Natural killer cell (primary cell): Measurements from ENCODE around the gene PALLD. TPM values are rescaled to one million over a fixed set of nuclear protein-coding genes. Genes with fewer than 3 reads are reported as not detected.

Experiments
- ATAC-seq, 3 donors: fragments of 150-1000 bp in 2 of 3; fragments of 200-7000 bp in 1 of 3; cut with Tn5 transposase; 1 replicate in 1 of 3; 2 replicates in 2 of 3; pipeline ENCODE4 v1.10.0; 2021; ENCODE audit warnings: mild to moderate bottlenecking in 2 of 3, moderate library complexity in 2 of 3
- DNase-seq, 2 donors: peaks; one replicate each; pipeline versions ENCODE4 v3.0.0 to v3.0.0-alpha.2; 2013 to 2021; ENCODE audit warnings: mixed read lengths in 1 of 2
- H3K27ac ChIP-seq: one replicate; pipeline ENCODE4 v1.5.1; 2013; ENCODE audit warnings: mild to moderate bottlenecking, low read length
- H3K27me3 ChIP-seq: one replicate; pipeline ENCODE4 v1.6.1; 2013; ENCODE audit warnings: low read length; ENCODE audit not compliant: control insufficient read depth, insufficient read depth
- H3K36me3 ChIP-seq: one replicate; pipeline ENCODE4 v1.6.1; 2013; ENCODE audit warnings: low read length; ENCODE audit not compliant: control insufficient read depth, insufficient read depth
- H3K4me1 ChIP-seq: one replicate; pipeline ENCODE4 v1.6.1; 2013; ENCODE audit warnings: low read length; ENCODE audit not compliant: control insufficient read depth, insufficient read depth
- H3K4me3 ChIP-seq: one replicate; pipeline ENCODE4 v1.5.1; 2013; ENCODE audit warnings: low read length
- H3K9me3 ChIP-seq: one replicate; pipeline ENCODE4 v1.6.1; 2013; ENCODE audit warnings: low read length; ENCODE audit not compliant: control insufficient read depth, insufficient read depth
- H3K27ac Mint-ChIP-seq, 2 donors: one replicate each; pipeline ENCODE4 v1.8.0; 2022; ENCODE audit warnings: mild to moderate bottlenecking in 2 of 2, mixed read lengths in 2 of 2, moderate library complexity in 1 of 2
- H3K27me3 Mint-ChIP-seq, 2 donors: one replicate each; pipeline ENCODE4 v1.8.0; 2022; ENCODE audit warnings: low read depth in 2 of 2, mixed read lengths in 2 of 2
- H3K36me3 Mint-ChIP-seq: one replicate; pipeline ENCODE4 v1.8.0; 2022; ENCODE audit warnings: mixed read lengths
- H3K4me1 Mint-ChIP-seq, 2 donors: one replicate each; pipeline ENCODE4 v1.8.0; 2022; ENCODE audit warnings: mixed read lengths in 2 of 2
- H3K4me3 Mint-ChIP-seq: one replicate; pipeline ENCODE4 v1.8.0; 2022; ENCODE audit warnings: mild to moderate bottlenecking, moderate library complexity, mixed read lengths
- H3K9me3 Mint-ChIP-seq, 2 donors: one replicate each; pipeline ENCODE4 v1.8.0; 2022; ENCODE audit warnings: mixed read lengths in 2 of 2
- WGBS: methylation state at CpG from one replicate; pipeline ENCODE4 v1.1.7; 2013; ENCODE audit warnings: missing lambda C conversion rate; ENCODE audit not compliant: insufficient coverage; 5-methylcytosine and 5-hydroxymethylcytosine counted together
- intact Hi-C: fragments of 100-400 bp; cut with micrococcal nuclease; formaldehyde crosslinking; loops from one replicate; pipeline ENCODE4 v1.14.2; 2022
- total RNA-seq, 4 donors: library from RNA; stranded (reverse); fragments of 120-200 nt in 1 of 4; gene quantifications; one replicate each; pipeline versions ENCODE4 v1.2.3 to v1.2.4, GENCODE V29; 2013 to 2022
- TF ChIP-seq, protein P1 (sequence below): fragments of 200-600 bp; IDR thresholded peaks from one replicate; pipeline ENCODE4 v1.8.0; 2022; ENCODE audit warnings: antibody characterized with exemption

Gene PALLD
- total RNA-seq, 3 donors from 2014 or later (not counting 1 experiment from before 2014, with no cell fraction given), result 15.1 to 25.4 (median 22.8) TPM

DNA sequence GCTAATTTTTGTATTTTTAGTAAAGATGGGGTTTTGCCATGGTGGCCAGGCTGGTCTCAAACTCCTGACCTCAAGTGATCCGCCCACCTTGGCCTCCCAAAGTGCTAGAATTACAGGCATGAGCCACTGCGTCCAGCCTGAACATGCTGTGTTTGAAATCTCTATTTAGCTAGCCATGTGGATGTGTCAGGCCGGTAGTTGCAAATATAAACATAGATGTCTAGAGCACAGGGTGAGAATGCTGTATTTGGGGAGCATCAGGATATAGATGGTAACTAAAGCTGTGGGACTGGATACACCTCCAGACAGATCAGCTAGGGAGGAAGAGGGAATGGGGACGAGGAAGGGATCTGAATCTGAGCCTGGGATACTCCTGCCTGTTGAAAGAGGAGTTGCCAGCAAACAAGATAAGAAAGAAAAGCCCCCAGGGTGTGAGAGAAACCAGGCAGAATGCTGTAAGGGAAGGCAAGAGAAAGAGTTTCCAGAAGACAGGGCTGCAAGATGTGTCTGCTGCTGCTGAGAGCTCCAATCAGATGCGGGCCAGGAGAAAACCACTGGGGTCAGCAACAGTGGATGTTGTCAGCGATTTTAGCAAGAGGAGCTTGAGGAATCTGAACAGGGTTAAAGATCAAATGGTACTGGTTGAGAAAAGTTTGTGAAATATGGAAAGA, 177.4 kb downstream of the PALLD start:
- 74% methylated on average over 6 of the region's 6 CpGs for WGBS
- H3K27ac ChIP-seq, result no peak overlapping the region
- TF ChIP-seq, protein P1, sequence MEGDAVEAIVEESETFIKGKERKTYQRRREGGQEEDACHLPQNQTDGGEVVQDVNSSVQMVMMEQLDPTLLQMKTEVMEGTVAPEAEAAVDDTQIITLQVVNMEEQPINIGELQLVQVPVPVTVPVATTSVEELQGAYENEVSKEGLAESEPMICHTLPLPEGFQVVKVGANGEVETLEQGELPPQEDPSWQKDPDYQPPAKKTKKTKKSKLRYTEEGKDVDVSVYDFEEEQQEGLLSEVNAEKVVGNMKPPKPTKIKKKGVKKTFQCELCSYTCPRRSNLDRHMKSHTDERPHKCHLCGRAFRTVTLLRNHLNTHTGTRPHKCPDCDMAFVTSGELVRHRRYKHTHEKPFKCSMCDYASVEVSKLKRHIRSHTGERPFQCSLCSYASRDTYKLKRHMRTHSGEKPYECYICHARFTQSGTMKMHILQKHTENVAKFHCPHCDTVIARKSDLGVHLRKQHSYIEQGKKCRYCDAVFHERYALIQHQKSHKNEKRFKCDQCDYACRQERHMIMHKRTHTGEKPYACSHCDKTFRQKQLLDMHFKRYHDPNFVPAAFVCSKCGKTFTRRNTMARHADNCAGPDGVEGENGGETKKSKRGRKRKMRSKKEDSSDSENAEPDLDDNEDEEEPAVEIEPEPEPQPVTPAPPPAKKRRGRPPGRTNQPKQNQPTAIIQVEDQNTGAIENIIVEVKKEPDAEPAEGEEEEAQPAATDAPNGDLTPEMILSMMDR, result no peak
- Mint-ChIP-seq H3K27me3 (peaks cover 8 to 10% of the 10 kb centered on the region in 2 donors), H3K4me1 (peaks cover 0 to 10% of the 10 kb centered on the region in 2 donors), H3K36me3 (no peaks in the 10 kb centered on the region), H3K9me3 (no peaks in the 10 kb centered on the region), H3K4me3 (no peak overlapping the region), H3K27ac (no peak overlapping the region)
- no peaks in the 10 kb centered on the region for H3K4me1 ChIP-seq
- intact Hi-C loops, result no loop called here
- no peaks in the 10 kb centered on the region for H3K9me3 ChIP-seq
- H3K27me3 ChIP-seq, result no peaks in the 10 kb centered on the region
- ATAC-seq, result no peak
- H3K4me3 ChIP-seq, result no peak overlapping the region
- no peaks in the 10 kb centered on the region for H3K36me3 ChIP-seq
- DNase-seq, result no peak

DNA sequence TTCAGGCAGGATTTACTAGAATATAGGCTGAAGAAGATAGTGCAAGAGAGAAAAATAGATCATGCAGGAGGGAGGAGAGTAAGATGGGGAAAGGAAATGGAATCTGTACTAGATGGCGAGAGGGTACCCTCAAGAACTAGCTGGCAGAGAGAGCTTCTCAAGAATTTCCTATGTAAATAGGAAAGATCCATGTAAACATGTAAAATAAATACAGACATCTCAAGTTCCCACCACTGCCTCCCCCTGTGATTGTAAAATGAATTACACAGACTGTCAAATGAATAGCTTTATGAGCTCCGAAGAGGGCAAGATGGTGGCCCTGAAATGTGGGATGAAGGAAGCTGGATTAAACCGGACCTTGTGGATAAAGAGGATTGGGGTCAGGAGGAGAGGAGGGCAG, 178.0 kb downstream of the PALLD start:
- intact Hi-C loops, result no loop called here
- no peaks in the 10 kb centered on the region for H3K9me3 Mint-ChIP-seq
- Histone ChIP-seq H3K9me3 (no peaks in the 10 kb centered on the region), H3K27me3 (no peaks in the 10 kb centered on the region), H3K4me1 (no peaks in the 10 kb centered on the region), H3K27ac (no peak overlapping the region), H3K4me3 (no peak overlapping the region), H3K36me3 (no peaks in the 10 kb centered on the region)
- peaks cover 0 to 10% of the 10 kb centered on the region in 2 donors for H3K4me1 Mint-ChIP-seq
- no peaks in the 10 kb centered on the region for H3K36me3 Mint-ChIP-seq
- TF ChIP-seq, protein P1, result no peak
- 79% methylated on average over 3 of the region's 3 CpGs for WGBS
- DNase-seq (no peak), ATAC-seq (no peak)
- no peak overlapping the region for H3K4me3 Mint-ChIP-seq
- H3K27me3 Mint-ChIP-seq, result peaks cover 8 to 10% of the 10 kb centered on the region in 2 donors
- H3K27ac Mint-ChIP-seq, result no peak overlapping the region

DNA sequence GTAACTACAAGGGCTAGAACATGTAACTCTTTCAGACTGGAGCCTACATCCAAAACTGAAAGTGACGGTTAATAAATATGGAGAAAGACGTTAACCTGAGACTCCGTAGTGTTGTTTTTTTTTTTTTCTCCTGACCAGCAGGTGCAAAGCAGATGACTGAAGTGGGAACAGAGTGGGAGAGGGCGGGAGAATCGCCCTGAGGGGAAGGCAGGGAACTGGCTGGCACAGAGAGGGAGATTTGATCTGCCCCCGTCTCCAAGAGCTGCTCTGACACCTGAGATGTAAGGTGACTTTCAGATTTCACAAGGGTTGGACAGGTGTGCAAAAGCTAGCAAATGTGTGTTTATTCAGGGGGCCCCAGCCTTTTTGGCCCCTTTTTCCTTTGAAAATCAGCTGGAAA, 180.2 kb downstream of the PALLD start:
- Histone ChIP-seq H3K27ac (no peak overlapping the region), H3K4me1 (no peaks in the 10 kb centered on the region), H3K4me3 (no peak overlapping the region), H3K27me3 (no peaks in the 10 kb centered on the region), H3K9me3 (no peaks in the 10 kb centered on the region), H3K36me3 (no peaks in the 10 kb centered on the region)
- no peaks in the 10 kb centered on the region for H3K9me3 Mint-ChIP-seq
- 89% methylated on average over 6 of the region's 6 CpGs for WGBS
- no peak for ATAC-seq
- peaks cover 8 to 10% of the 10 kb centered on the region in 2 donors for H3K27me3 Mint-ChIP-seq
- TF ChIP-seq, protein P1, result no peak
- H3K36me3 Mint-ChIP-seq, result no peaks in the 10 kb centered on the region
- intact Hi-C loops, result no loop called here
- H3K4me1 Mint-ChIP-seq, result peaks cover 0 to 10% of the 10 kb centered on the region in 2 donors
- H3K27ac Mint-ChIP-seq, result no peak overlapping the region
- DNase-seq, result no peak
- H3K4me3 Mint-ChIP-seq, result no peak overlapping the region

DNA sequence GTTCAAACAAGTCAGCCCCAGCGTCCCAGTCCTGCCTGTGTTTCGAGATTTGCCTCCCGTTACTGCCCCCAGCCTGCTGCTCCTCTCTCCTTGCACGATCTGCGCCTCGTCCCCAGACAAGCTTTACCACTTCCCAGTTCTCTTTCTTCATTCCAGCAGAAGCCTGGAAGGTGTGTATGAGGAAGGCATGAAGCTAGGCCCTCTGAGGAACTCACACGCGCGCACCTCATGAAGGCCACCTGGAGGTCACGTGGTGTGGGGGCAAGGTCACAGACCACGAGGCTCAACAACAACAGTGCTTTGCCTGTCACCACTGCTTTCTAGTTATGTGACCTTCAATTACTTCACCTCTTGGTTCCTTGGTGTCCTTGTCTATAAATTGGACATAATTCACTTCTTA, 181.0 kb downstream of the PALLD start:
- Mint-ChIP-seq H3K27ac (peak overlapping the region in 1 of 2 donors; percentile 58), H3K4me1 (peaks cover 0 to 10% of the 10 kb centered on the region in 2 donors), H3K36me3 (no peaks in the 10 kb centered on the region), H3K27me3 (peaks cover 8 to 10% of the 10 kb centered on the region in 2 donors), H3K9me3 (no peaks in the 10 kb centered on the region), H3K4me3 (no peak overlapping the region)
- Histone ChIP-seq H3K27me3 (no peaks in the 10 kb centered on the region), H3K36me3 (no peaks in the 10 kb centered on the region), H3K4me1 (no peaks in the 10 kb centered on the region), H3K4me3 (no peak overlapping the region), H3K27ac (no peak overlapping the region), H3K9me3 (no peaks in the 10 kb centered on the region)
- no peak for ATAC-seq
- intact Hi-C loops, result no loop called here
- no peak for DNase-seq
- TF ChIP-seq, protein P1, result no peak
- whole genome bisulfite sequencing, result 94% methylated on average over 11 of the region's 11 CpGs
